ENCODE data around the gene SFXN2.

GRCh38 chr10:102759497-102760210, 45.2 kb downstream of the SFXN2 start:
- no peak for TF ChIP-seq POLR2A (IDR thresholded peaks at IDR 0.05)
- TF ChIP-seq CTCF (IDR thresholded peaks at IDR 0.05): no peak

Data from uterus (tissue), 2 donors.